ENCODE measurements around the gene TSPAN14.
"Not testable (repeated sequence)": the region's sequence is repeated elsewhere in the genome, so short reads cannot be mapped to it uniquely, and the experiment has no call there.

TSPAN14 gene

GRCh38 chr10:80540618-80540980, 86.5 kb downstream of the TSPAN14 start:
- no peak overlapping the region for H3K4me3 ChIP-seq (ENCODE audit: low read depth, low read length)
- no peaks in the 10 kb centered on the region for H3K36me3 ChIP-seq (ENCODE audit: control insufficient read depth, insufficient read depth, low read length)
- H3K4me1 ChIP-seq (ENCODE audit: control insufficient read depth, insufficient read depth, low read length): peaks cover 3% of the 10 kb centered on the region; the same call in 1 of the 2 replicates
- H3K9ac ChIP-seq (ENCODE audit: low read length): no peak overlapping the region
- peaks cover 6% of the 10 kb centered on the region; the same call in 1 of the 2 replicates for H3K9me3 ChIP-seq (ENCODE audit: control insufficient read depth, insufficient read depth, low read depth, low read length)
- no peaks in the 10 kb centered on the region for H3K27me3 ChIP-seq (ENCODE audit: control insufficient read depth, insufficient read depth, low read length)
- H3K27ac ChIP-seq (ENCODE audit: low read depth, low read length): no peak overlapping the region

GRCh38 chr10:80540981-80541750, 87.1 kb downstream of the TSPAN14 start:
- H3K4me3 ChIP-seq (ENCODE audit: low read depth, low read length): no peak overlapping the region
- H3K27ac ChIP-seq (ENCODE audit: low read depth, low read length): no peak overlapping the region

GRCh38 chr10:80542053-80542452, 87.9 kb downstream of the TSPAN14 start:
- Histone ChIP-seq H3K9ac (ENCODE audit: low read length) (no peak overlapping the region), H3K27ac (ENCODE audit: low read depth, low read length) (no peak overlapping the region), H3K4me3 (ENCODE audit: low read depth, low read length) (no peak overlapping the region), H3K27me3 (ENCODE audit: control insufficient read depth, insufficient read depth, low read length) (no peaks in the 10 kb centered on the region), H3K4me1 (ENCODE audit: control insufficient read depth, insufficient read depth, low read length) (peaks cover 2% of the 10 kb centered on the region; the same call in 1 of the 2 replicates), H3K9me3 (ENCODE audit: control insufficient read depth, insufficient read depth, low read depth, low read length) (peaks cover 6% of the 10 kb centered on the region; the same call in 1 of the 2 replicates), H3K36me3 (ENCODE audit: control insufficient read depth, insufficient read depth, low read length) (no peaks in the 10 kb centered on the region)

More at GRCh38 chr10:80540981-80541750, 87.1 kb downstream of the TSPAN14 start:
- Histone ChIP-seq H3K27me3 (ENCODE audit: control insufficient read depth, insufficient read depth, low read length) (no peaks in the 10 kb centered on the region), H3K36me3 (ENCODE audit: control insufficient read depth, insufficient read depth, low read length) (no peaks in the 10 kb centered on the region), H3K9me3 (ENCODE audit: control insufficient read depth, insufficient read depth, low read depth, low read length) (peaks cover 6% of the 10 kb centered on the region; the same call in 1 of the 2 replicates), H3K4me1 (ENCODE audit: control insufficient read depth, insufficient read depth, low read length) (peaks cover 3% of the 10 kb centered on the region; the same call in 1 of the 2 replicates), H3K9ac (ENCODE audit: low read length) (no peak overlapping the region)

GRCh38 chr10:80542652-80543318, 88.7 kb downstream of the TSPAN14 start:
- Histone ChIP-seq H3K4me1 (ENCODE audit: control insufficient read depth, insufficient read depth, low read length) (no peaks in the 10 kb centered on the region), H3K9ac (ENCODE audit: low read length) (no peak overlapping the region), H3K4me3 (ENCODE audit: low read depth, low read length) (no peak overlapping the region), H3K9me3 (ENCODE audit: control insufficient read depth, insufficient read depth, low read depth, low read length) (peaks cover 6% of the 10 kb centered on the region; the same call in 1 of the 2 replicates), H3K27me3 (ENCODE audit: control insufficient read depth, insufficient read depth, low read length) (no peaks in the 10 kb centered on the region), H3K27ac (ENCODE audit: low read depth, low read length) (no peak overlapping the region), H3K36me3 (ENCODE audit: control insufficient read depth, insufficient read depth, low read length) (no peaks in the 10 kb centered on the region)

GRCh38 chr10:80543319-80543672, 89.2 kb downstream of the TSPAN14 start:
- H3K4me1 ChIP-seq (ENCODE audit: control insufficient read depth, insufficient read depth, low read length); H3K27me3 ChIP-seq (ENCODE audit: control insufficient read depth, insufficient read depth, low read length); H3K9ac ChIP-seq (ENCODE audit: low read length); H3K9me3 ChIP-seq (ENCODE audit: control insufficient read depth, insufficient read depth, low read depth, low read length); H3K27ac ChIP-seq (ENCODE audit: low read depth, low read length); H3K4me3 ChIP-seq (ENCODE audit: low read depth, low read length); H3K36me3 ChIP-seq (ENCODE audit: control insufficient read depth, insufficient read depth, low read length): not testable (repeated sequence)

- no peaks in the 10 kb centered on the region for H3K36me3 ChIP-seq (ENCODE audit: control insufficient read depth, insufficient read depth, low read length)
- H3K27ac ChIP-seq (ENCODE audit: low read depth, low read length): no peak overlapping the region
- H3K4me1 ChIP-seq (ENCODE audit: control insufficient read depth, insufficient read depth, low read length): no peaks in the 10 kb centered on the region
- H3K9ac ChIP-seq (ENCODE audit: low read length): no peak overlapping the region
- no peak overlapping the region for H3K4me3 ChIP-seq (ENCODE audit: low read depth, low read length)
- H3K27me3 ChIP-seq (ENCODE audit: control insufficient read depth, insufficient read depth, low read length): no peaks in the 10 kb centered on the region
- H3K9me3 ChIP-seq (ENCODE audit: control insufficient read depth, insufficient read depth, low read depth, low read length): peaks cover 6% of the 10 kb centered on the region; the same call in 1 of the 2 replicates
These were observed 90.3 kb downstream of the TSPAN14 start for GRCh38 chr10:80544316-80544953.

GRCh38 chr10:80545258-80545881, 91.3 kb downstream of the TSPAN14 start:
- Histone ChIP-seq H3K36me3 (ENCODE audit: control insufficient read depth, insufficient read depth, low read length) (no peaks in the 10 kb centered on the region), H3K4me1 (ENCODE audit: control insufficient read depth, insufficient read depth, low read length) (no peaks in the 10 kb centered on the region), H3K27ac (ENCODE audit: low read depth, low read length) (no peak overlapping the region), H3K9ac (ENCODE audit: low read length) (no peak overlapping the region), H3K9me3 (ENCODE audit: control insufficient read depth, insufficient read depth, low read depth, low read length) (peaks cover 6% of the 10 kb centered on the region; the same call in 1 of the 2 replicates), H3K27me3 (ENCODE audit: control insufficient read depth, insufficient read depth, low read length) (no peaks in the 10 kb centered on the region), H3K4me3 (ENCODE audit: low read depth, low read length) (no peak overlapping the region)

GRCh38 chr10:80552151-80552646, 98.1 kb downstream of the TSPAN14 start:
- no peak overlapping the region for H3K4me3 ChIP-seq (ENCODE audit: low read depth, low read length)
- no peak overlapping the region for H3K9ac ChIP-seq (ENCODE audit: low read length)
- H3K27ac ChIP-seq (ENCODE audit: low read depth, low read length): no peak overlapping the region
- no peaks in the 10 kb centered on the region for H3K27me3 ChIP-seq (ENCODE audit: control insufficient read depth, insufficient read depth, low read length)
- peaks cover 11% of the 10 kb centered on the region for H3K4me1 ChIP-seq (ENCODE audit: control insufficient read depth, insufficient read depth, low read length)
- H3K36me3 ChIP-seq (ENCODE audit: control insufficient read depth, insufficient read depth, low read length): no peaks in the 10 kb centered on the region
- H3K9me3 ChIP-seq (ENCODE audit: control insufficient read depth, insufficient read depth, low read depth, low read length): no peaks in the 10 kb centered on the region

GRCh38 chr10:80553436-80553835, 99.3 kb downstream of the TSPAN14 start:
- Histone ChIP-seq H3K9ac (ENCODE audit: low read length) (no peak overlapping the region), H3K9me3 (ENCODE audit: control insufficient read depth, insufficient read depth, low read depth, low read length) (no peaks in the 10 kb centered on the region)

GRCh38 chr10:80554050-80554449, 99.9 kb downstream of the TSPAN14 start:
- no peak overlapping the region for H3K9ac ChIP-seq (ENCODE audit: low read length)
- no peak overlapping the region for H3K4me3 ChIP-seq (ENCODE audit: low read depth, low read length)
- H3K27ac ChIP-seq (ENCODE audit: low read depth, low read length): no peak overlapping the region
- H3K36me3 ChIP-seq (ENCODE audit: control insufficient read depth, insufficient read depth, low read length): no peaks in the 10 kb centered on the region
- H3K9me3 ChIP-seq (ENCODE audit: control insufficient read depth, insufficient read depth, low read depth, low read length): no peaks in the 10 kb centered on the region
- H3K27me3 ChIP-seq (ENCODE audit: control insufficient read depth, insufficient read depth, low read length): no peaks in the 10 kb centered on the region
- peaks cover 11% of the 10 kb centered on the region for H3K4me1 ChIP-seq (ENCODE audit: control insufficient read depth, insufficient read depth, low read length)

More at GRCh38 chr10:80553436-80553835, 99.3 kb downstream of the TSPAN14 start:
- no peak overlapping the region for H3K27ac ChIP-seq (ENCODE audit: low read depth, low read length)
- H3K27me3 ChIP-seq (ENCODE audit: control insufficient read depth, insufficient read depth, low read length): no peaks in the 10 kb centered on the region
- H3K36me3 ChIP-seq (ENCODE audit: control insufficient read depth, insufficient read depth, low read length): no peaks in the 10 kb centered on the region
- no peak overlapping the region for H3K4me3 ChIP-seq (ENCODE audit: low read depth, low read length)
- H3K4me1 ChIP-seq (ENCODE audit: control insufficient read depth, insufficient read depth, low read length): peaks cover 11% of the 10 kb centered on the region
